Measurements from ENCODE around the gene USP24.
"Not testable (repeated sequence)": the region's sequence is repeated elsewhere in the genome, so short reads cannot be mapped to it uniquely, and the experiment has no call there.

The USP24 gene

GRCh38 chr1:55049271-55049913 is 165.8 kb downstream of the USP24 start:
- no peak for DNase-seq

GRCh38 chr1:55048453-55049270 is 166.5 kb downstream of the USP24 start:
- DNase-seq = no peak

- DNase-seq = no peak
Observed at GRCh38 chr1:55047611-55048010, 167.6 kb downstream of the USP24 start.

GRCh38 chr1:55046871-55047270 is 168.3 kb downstream of the USP24 start:
- no peak for DNase-seq

GRCh38 chr1:55045430-55045829 is 169.7 kb downstream of the USP24 start:
- DNase-seq = no peak

GRCh38 chr1:55044617-55045397 is 170.4 kb downstream of the USP24 start:
- DNase-seq = no peak

- no peak for DNase-seq
Observed at GRCh38 chr1:55043726-55044125, 171.4 kb downstream of the USP24 start.

- no peak for DNase-seq
Observed at GRCh38 chr1:55043011-55043410, 172.2 kb downstream of the USP24 start.

- DNase-seq = no peak
Observed at GRCh38 chr1:55041613-55042012, 173.6 kb downstream of the USP24 start.

GRCh38 chr1:55040933-55041494 is 174.2 kb downstream of the USP24 start:
- no peak for DNase-seq

- DNase-seq = no peak
Observed at GRCh38 chr1:55040083-55040932, 174.9 kb downstream of the USP24 start.

- DNase-seq = no peak
Observed at GRCh38 chr1:55039342-55040082, 175.7 kb downstream of the USP24 start, which contains the start of gene PCSK9. PCSK9 (plus strand) TSS chr1:55039548; CDS start chr1:55039838, 290 bp downstream.

- DNase-seq = no peak
Observed at GRCh38 chr1:55038974-55039341, 176.2 kb downstream of the USP24 start.

- DNase-seq = no peak
Observed at GRCh38 chr1:55038552-55038838, 176.7 kb downstream of the USP24 start.

GRCh38 chr1:55037733-55038551 is 177.2 kb downstream of the USP24 start:
- no peak for DNase-seq

- no peak for DNase-seq
Observed at GRCh38 chr1:55035904-55036303, 179.3 kb downstream of the USP24 start.

- DNase-seq = no peak
Observed at GRCh38 chr1:55034476-55035133, 180.6 kb downstream of the USP24 start.

GRCh38 chr1:55033265-55033614 is 181.9 kb downstream of the USP24 start:
- no peak for DNase-seq

- not testable (repeated sequence) for DNase-seq
Observed at GRCh38 chr1:55031098-55031497, 184.1 kb downstream of the USP24 start.

GRCh38 chr1:55026682-55027081 is 188.5 kb downstream of the USP24 start:
- DNase-seq = not testable (repeated sequence)

Data from COR-L47 (cell line).